IMR-90 (cell line): ENCODE measurements around the gene STX19. TPM values are rescaled to one million over a fixed set of nuclear protein-coding genes. Genes with fewer than 3 reads are reported as not detected.

Experiments used
- ATAC-seq: fragments of 200-7000 bp; cut with Tn5 transposase; 2 replicates; pipeline ENCODE4 v1.9.1; 2020; ENCODE audit warnings: low read depth, mild to moderate bottlenecking, moderate library complexity
- BruUV-seq: library from RNA; stranded (reverse); fragments of 400-500 nt; replicated peaks from 2 replicates; lab custom pipeline; 2021; lab: Mats Ljungman, UMichigan
- CTCF ChIA-PET: fragments of 300-600 bp; formaldehyde crosslinking; extraction: SDS; loops from one replicate; lab custom pipeline; 2021; ENCODE audit warnings: antibody characterized with exemption; lab: Yijun Ruan, JAX
- POLR2A ChIA-PET: fragments of 300-600 bp; sonication (Branson Sonifier 250); formaldehyde crosslinking; loops from one replicate; lab custom pipeline; 2022; ENCODE audit warnings: antibody characterized with exemption; ENCODE audit not compliant: unreplicated experiment; lab: Charles Lee
- DNase-seq: peaks from one replicate; pipeline ENCODE4 v3.0.0; 2013
- H2AFZ ChIP-seq: replicated peaks from 2 replicates; pipeline ENCODE3; 2013; ENCODE audit warnings: low read length, mild to moderate bottlenecking; ENCODE audit not compliant: poor library complexity
- H2AK5ac ChIP-seq: 2 replicates; pipeline ENCODE4 v1.6.1; 2013; ENCODE audit warnings: low read depth, low read length, inconsistent platforms
- H2AK9ac ChIP-seq: replicated peaks from 2 replicates; pipeline ENCODE3; 2013; ENCODE audit warnings: mild to moderate bottlenecking, low read depth, low read length, moderate library complexity; ENCODE audit not compliant: poor library complexity
- H2BK120ac ChIP-seq: 2 replicates; pipeline ENCODE4 v1.6.1; 2013; ENCODE audit warnings: low read depth, low read length, inconsistent platforms
- H2BK15ac ChIP-seq: 3 replicates; pipeline ENCODE4 v1.6.1; 2013; ENCODE audit warnings: low read depth, low read length, inconsistent platforms
- H2BK20ac ChIP-seq: 2 replicates; pipeline ENCODE4 v1.6.1; 2013; ENCODE audit warnings: low read depth, mild to moderate bottlenecking, inconsistent platforms, low read length, moderate library complexity
- H2BK5ac ChIP-seq: 2 replicates; pipeline ENCODE4 v1.6.1; 2013; ENCODE audit warnings: mild to moderate bottlenecking, low read depth, low read length, inconsistent platforms; ENCODE audit not compliant: poor library complexity, severe bottlenecking
- H3K14ac ChIP-seq: replicated peaks from 2 replicates; pipeline ENCODE4 v1.6.1; 2013; ENCODE audit warnings: low read depth, low read length, inconsistent platforms
- H3K18ac ChIP-seq: 2 replicates; pipeline ENCODE4 v1.6.1; 2013; ENCODE audit warnings: low read depth, low read length, control low read depth
- H3K23ac ChIP-seq: 2 replicates; pipeline ENCODE4 v1.6.1; 2013; ENCODE audit warnings: low read depth, low read length, inconsistent platforms
- H3K27ac ChIP-seq: 2 replicates; pipeline ENCODE4 v1.5.1; 2013; ENCODE audit warnings: mild to moderate bottlenecking, control low read depth, low read length; ENCODE audit not compliant: insufficient read depth
- H3K27me3 ChIP-seq: 2 replicates; pipeline ENCODE4 v1.6.1; 2013; ENCODE audit warnings: low read length; ENCODE audit not compliant: control insufficient read depth, insufficient read depth
- H3K36me3 ChIP-seq: 2 replicates; pipeline ENCODE4 v1.6.1; 2013; ENCODE audit warnings: low read length, mixed read lengths; ENCODE audit not compliant: control insufficient read depth, insufficient read depth
- H3K4ac ChIP-seq: 2 replicates; pipeline ENCODE4 v1.6.1; 2013; ENCODE audit warnings: low read depth, low read length, inconsistent platforms
- H3K4me1 ChIP-seq: 2 replicates; pipeline ENCODE4 v1.6.1; 2013; ENCODE audit warnings: low read length, mixed read lengths; ENCODE audit not compliant: control insufficient read depth, insufficient read depth
- H3K4me2 ChIP-seq: 2 replicates; pipeline ENCODE4 v1.6.1; 2013; ENCODE audit warnings: low read depth, mild to moderate bottlenecking, control low read depth, low read length, moderate library complexity
- H3K4me3 ChIP-seq: 2 replicates; pipeline ENCODE4 v1.5.1; 2013; ENCODE audit warnings: low read depth, mild to moderate bottlenecking, control low read depth, low read length, moderate library complexity; ENCODE audit not compliant: insufficient read depth
- H3K56ac ChIP-seq: 2 replicates; pipeline ENCODE4 v1.6.1; 2013; ENCODE audit warnings: low read length, inconsistent platforms; ENCODE audit not compliant: insufficient read depth; ENCODE audit errors: extremely low read depth
- H3K79me1 ChIP-seq, 2 experiments: 2 replicates each; pipeline ENCODE4 v1.6.1; 2013; ENCODE audit warnings: low read length in 2 of 2, inconsistent platforms in 1 of 2, low read depth in 1 of 2
- H3K9ac ChIP-seq: 2 replicates; pipeline ENCODE4 v1.6.1; 2013; ENCODE audit warnings: low read depth, low read length, control low read depth
- H3K9me1 ChIP-seq: 2 replicates; pipeline ENCODE4 v1.6.1; 2013; ENCODE audit warnings: low read length, inconsistent platforms; ENCODE audit not compliant: insufficient read depth
- H3K9me3 ChIP-seq: 2 replicates; pipeline ENCODE4 v1.6.1; 2013; ENCODE audit warnings: low read length; ENCODE audit not compliant: control insufficient read depth, insufficient read depth
- H4K20me1 ChIP-seq: 2 replicates; pipeline ENCODE4 v1.6.1; 2013; ENCODE audit warnings: low read length, inconsistent platforms; ENCODE audit not compliant: insufficient read depth
- H4K5ac ChIP-seq: 2 replicates; pipeline ENCODE4 v1.6.1; 2013; ENCODE audit warnings: mild to moderate bottlenecking, low read depth, low read length, control low read depth
- H4K8ac ChIP-seq, 2 experiments: 2 replicates each; pipeline ENCODE4 v1.6.1; 2013; ENCODE audit warnings: low read depth in 2 of 2, low read length in 2 of 2, control low read depth in 1 of 2, inconsistent platforms in 1 of 2
- H4K91ac ChIP-seq: 2 replicates; pipeline ENCODE4 v1.6.1; 2013; ENCODE audit warnings: low read depth, low read length, inconsistent platforms; ENCODE audit not compliant: insufficient read depth
- CEBPB ChIP-seq: IDR thresholded peaks from 2 replicates; pipeline ENCODE4 v1.6.1; 2012; ENCODE audit warnings: low read depth, low read length, improper control_type of control experiment
- CTCF ChIP-seq: conservative IDR thresholded peaks from 2 replicates; pipeline ENCODE4 v1.5.1; 2012; ENCODE audit warnings: mild to moderate bottlenecking, low read depth, low read length, improper control_type of control experiment
- ELK1 ChIP-seq: fragments of 150-350 bp; IDR thresholded peaks from 2 replicates; pipeline ENCODE4 v1.6.1; 2016; ENCODE audit warnings: low read depth, mild to moderate bottlenecking, low read length, moderate library complexity, borderline replicate concordance
- NFE2L2 ChIP-seq: fragments of 150-350 bp; IDR thresholded peaks from 2 replicates; pipeline ENCODE4 v1.6.1; 2016; ENCODE audit warnings: low read depth, mild to moderate bottlenecking, low read length
- RCOR1 ChIP-seq: IDR thresholded peaks from 2 replicates; pipeline ENCODE4 v1.6.1; 2012; ENCODE audit warnings: mild to moderate bottlenecking, low read length, improper control_type of control experiment; ENCODE audit not compliant: insufficient replicate concordance
- RFX5 ChIP-seq: IDR thresholded peaks from 2 replicates; pipeline ENCODE4 v1.8.0; 2012; ENCODE audit warnings: low read depth, mild to moderate bottlenecking, low read length, moderate library complexity
- SMC3 ChIP-seq: fragments of 150-350 bp; IDR thresholded peaks from 2 replicates; pipeline ENCODE4 v1.6.1; 2016; ENCODE audit warnings: low read depth, mild to moderate bottlenecking, antibody characterized with exemption, low read length, moderate library complexity
- USF2 ChIP-seq: fragments of 150-350 bp; IDR thresholded peaks from 2 replicates; pipeline ENCODE4 v1.6.1; 2017; ENCODE audit warnings: mild to moderate bottlenecking, antibody characterized with exemption, low read length, low read depth
- WGBS, 2 experiments: methylation state at CpG; one replicate each; pipeline versions ENCODE4 v1.1.5 to v1.1.7; 2013; ENCODE audit warnings: missing lambda C conversion rate in 2 of 2; ENCODE audit not compliant: insufficient read length in 1 of 2; ENCODE audit errors: extremely low coverage in 2 of 2; 5-methylcytosine and 5-hydroxymethylcytosine counted together
- dilution Hi-C: fragments of 300-500 bp; cut with HindIII; formaldehyde crosslinking; loops from one replicate; pipeline ENCODE4 v1.14.3; 2018; ENCODE audit warnings: low sequenced_read_pairs; ENCODE audit not compliant: unreplicated experiment
- in situ Hi-C: fragments of 300-500 bp; cut with MboI; formaldehyde crosslinking; loops from 3 replicates; pipeline ENCODE4 v1.14.3; 2019; ENCODE audit warnings: low sequenced_read_pairs, inconsistent platforms, mixed read lengths
- intact Hi-C: fragments of 100-400 bp; cut with micrococcal nuclease; formaldehyde crosslinking; loops from 2 replicates; pipeline ENCODE4 v1.10.0; 2022
- polyA plus RNA-seq, 3 experiments: library from polyadenylated mRNA; depleted of rRNA; stranded (reverse); fragments of >200 nt; gene quantifications; 2 replicates each; pipeline ENCODE4 v1.2.3, GENCODE V29; 2012; ENCODE audit warnings: low replicate concordance in 1 of 3
- total RNA-seq: library from RNA; depleted of rRNA; stranded (reverse); fragments of >200 nt; gene quantifications from 2 replicates; pipeline ENCODE4 v1.2.3, GENCODE V29; 2012

Gene STX19
- total and polyA plus RNA-seq, 2 of the 4 experiments (the other 2 are of a cell fraction) = not detected

GRCh38 chr3:94062513-94063404, 34.4 kb upstream of the STX19 start, which contains the start of the genes DHFR2 and NSUN3 (continued):
- TF ChIP-seq RFX5 (no peak), CEBPB (no peak), SMC3 (no peak)

- ChIA-PET CTCF (no interaction called here), POLR2A (no interaction called here)
- Histone ChIP-seq H3K9me3 (no peaks in the 10 kb centered on the region), H3K36me3 (peaks cover 4% of the 10 kb centered on the region), H3K9ac (no peak overlapping the region), H3K27me3 (no peaks in the 10 kb centered on the region), H3K4ac (no peak overlapping the region), H3K4me3 (no peak overlapping the region), H3K14ac (no peak overlapping the region), H4K8ac (no peak overlapping the region), H2BK20ac (no peak overlapping the region), H3K56ac (no peak overlapping the region), H4K20me1 (no peaks in the 10 kb centered on the region), H2AFZ (no peak overlapping the region), H2BK120ac (no peak overlapping the region), H3K79me1 (peaks cover 6 to 29% of the 10 kb centered on the region in 2 experiments; a peak in 2 of 4 replicates), H4K5ac (no peak overlapping the region), H3K18ac (no peak overlapping the region), H3K4me1 (peaks cover 1% of the 10 kb centered on the region; the same call in 1 of the 2 replicates), H2BK5ac (no peak overlapping the region), H4K91ac (no peak overlapping the region), H3K4me2 (no peak overlapping the region), H2AK9ac (peak overlapping the region; percentile 53), H3K9me1 (no peaks in the 10 kb centered on the region), H2BK15ac (no peak overlapping the region), H3K23ac (no peak overlapping the region), H2AK5ac (no peak overlapping the region), H3K27ac (no peak overlapping the region)
- no TSS peak for BruUV-seq
- in situ Hi-C loops (no loop called here), intact Hi-C loops (loop anchor here (10.0 kb wide), 1 partner anchor 216 kb away; no protein-coding TSS in a partner anchor), dilution Hi-C loops (no loop called here)
- WGBS, 2 experiments = 100% methylated on average over 1 of the region's 13 CpGs; no CpG with 5 or more reads in 1 of the 2 experiments
- DNase-seq (no peak), ATAC-seq (no peak)
- TF ChIP-seq CTCF (no peak), USF2 (no peak), ELK1 (no peak), RCOR1 (no peak), SMC3 (no peak), NFE2L2 (no peak)
Observed at GRCh38 chr3:94061297-94061696, 32.9 kb upstream of the STX19 start.
